ENCODE measurements around the gene ACTG2. TPM values are rescaled to one million over a fixed set of nuclear protein-coding genes. Genes with fewer than 3 reads are reported as not detected.
"Not testable (repeated sequence)": the region's sequence is repeated elsewhere in the genome, so short reads cannot be mapped to it uniquely, and the experiment has no call there.

Gene ACTG2
- total RNA-seq, result not detected in 2 replicates

DNA sequence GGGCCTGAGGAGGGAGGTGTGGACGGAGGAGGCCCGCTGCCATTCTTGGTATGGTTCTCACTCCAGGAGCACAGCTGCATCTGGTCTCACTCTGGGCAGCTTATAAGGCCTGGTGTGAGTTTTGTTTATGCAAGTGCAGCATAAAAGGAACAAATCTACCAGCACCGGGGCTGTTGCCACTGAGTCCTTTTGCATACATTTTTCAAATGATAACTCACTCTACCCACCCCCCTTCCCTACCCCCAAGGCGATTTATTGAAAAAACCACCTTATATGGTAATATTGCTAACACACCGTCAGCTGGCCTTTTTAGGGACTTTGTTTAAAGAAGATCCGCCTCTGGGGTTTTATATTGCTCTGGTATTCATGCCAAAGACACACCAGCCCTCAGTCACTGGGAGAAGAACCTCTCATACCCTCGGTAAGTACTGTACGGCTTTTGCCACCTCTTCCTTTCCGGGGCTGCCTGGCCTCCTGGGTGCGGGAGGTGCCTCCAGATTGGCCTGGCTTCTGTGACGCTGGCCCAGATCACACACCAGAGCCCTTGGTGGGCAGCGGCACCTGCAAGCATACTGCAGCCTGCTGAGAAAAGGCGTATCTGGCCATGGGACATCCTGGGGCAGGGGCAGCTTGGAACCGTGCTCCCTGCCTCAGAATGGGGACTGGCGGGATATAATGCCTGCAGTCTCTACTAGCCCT is at the start of gene ACTG2:
ACTG2 (plus strand) TSS at position 378 of the 699 bp plus-strand sequence. CDS start 8,304 bp downstream, outside the sequence.
- no peak for DNase-seq (ENCODE audit: low read depth in 2 of 2)

- no peak for DNase-seq (ENCODE audit: low read depth in 2 of 2)
Observed at GRCh38 chr2:73844087-73844486, 48.7 kb upstream of the ACTG2 start.

GRCh38 chr2:73850009-73850408 is 42.8 kb upstream of the ACTG2 start:
- no peak for DNase-seq (ENCODE audit: low read depth in 2 of 2)

DNA sequence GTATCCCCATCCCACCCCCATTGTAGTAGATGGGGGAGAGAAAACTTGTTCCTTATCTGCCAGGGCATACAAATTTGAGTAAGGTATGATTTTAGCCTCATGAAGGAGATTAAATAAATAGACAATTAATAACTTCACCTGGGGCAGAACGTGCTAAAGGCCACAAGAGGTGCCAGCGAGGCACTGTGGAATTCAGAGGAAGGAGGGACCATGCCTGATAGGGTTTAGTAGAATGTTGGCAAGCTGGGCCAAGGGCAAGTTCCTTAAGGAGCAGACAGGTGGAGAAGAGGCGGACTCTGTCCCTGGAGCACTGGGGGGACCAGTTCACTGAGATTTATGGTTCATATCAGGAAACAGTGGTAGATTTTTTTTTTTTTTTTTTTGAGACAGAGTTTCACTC is 41.5 kb upstream of the ACTG2 start:
- DNase-seq (ENCODE audit: low read depth in 2 of 2), result peak in 1 of 2 donors; percentile 32

DNA sequence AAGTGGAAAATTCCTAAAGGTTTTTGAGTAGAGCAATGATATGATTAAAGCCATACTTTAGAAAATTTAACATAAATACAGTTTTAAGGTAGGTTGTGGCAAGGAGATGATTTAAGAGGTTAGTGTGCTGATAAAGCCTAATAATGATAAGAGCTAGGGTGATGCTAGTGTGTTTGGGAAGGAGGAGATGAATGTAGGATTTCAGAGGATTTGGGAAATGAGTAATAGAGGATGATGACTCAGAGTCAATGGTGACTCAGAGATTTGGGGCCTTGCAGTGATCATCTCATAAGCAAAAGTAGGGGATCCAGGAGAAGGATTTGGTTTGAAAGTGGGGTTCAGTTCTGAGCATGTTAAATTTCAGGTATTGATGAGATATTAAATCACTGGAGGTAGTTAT is 40.8 kb upstream of the ACTG2 start:
- DNase-seq (ENCODE audit: low read depth in 2 of 2), result peak; percentile 11 to 79

DNA sequence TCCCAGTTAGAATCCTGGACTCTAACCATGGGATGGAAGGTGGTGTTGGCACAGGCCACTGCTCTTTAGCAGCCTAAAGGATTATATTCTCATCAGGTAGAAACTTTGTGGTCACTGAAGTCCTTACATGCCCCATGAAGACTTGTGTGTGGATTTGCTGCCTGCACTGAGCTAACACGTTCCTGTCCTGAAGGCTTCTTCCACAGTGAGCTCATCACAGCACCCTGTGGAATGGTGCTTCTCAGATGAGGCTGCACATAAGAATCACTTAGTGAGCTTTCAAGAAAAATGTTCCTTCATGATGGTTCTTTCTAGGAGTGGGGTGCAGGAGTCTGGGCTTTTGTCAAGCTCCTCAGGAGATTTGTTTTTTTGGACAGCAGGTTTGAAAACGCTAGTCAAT is 37.3 kb upstream of the ACTG2 start:
- no peak for DNase-seq (ENCODE audit: low read depth in 2 of 2)

- no peak for DNase-seq (ENCODE audit: low read depth in 2 of 2)
Observed at GRCh38 chr2:73856214-73856613, 36.6 kb upstream of the ACTG2 start.

DNA sequence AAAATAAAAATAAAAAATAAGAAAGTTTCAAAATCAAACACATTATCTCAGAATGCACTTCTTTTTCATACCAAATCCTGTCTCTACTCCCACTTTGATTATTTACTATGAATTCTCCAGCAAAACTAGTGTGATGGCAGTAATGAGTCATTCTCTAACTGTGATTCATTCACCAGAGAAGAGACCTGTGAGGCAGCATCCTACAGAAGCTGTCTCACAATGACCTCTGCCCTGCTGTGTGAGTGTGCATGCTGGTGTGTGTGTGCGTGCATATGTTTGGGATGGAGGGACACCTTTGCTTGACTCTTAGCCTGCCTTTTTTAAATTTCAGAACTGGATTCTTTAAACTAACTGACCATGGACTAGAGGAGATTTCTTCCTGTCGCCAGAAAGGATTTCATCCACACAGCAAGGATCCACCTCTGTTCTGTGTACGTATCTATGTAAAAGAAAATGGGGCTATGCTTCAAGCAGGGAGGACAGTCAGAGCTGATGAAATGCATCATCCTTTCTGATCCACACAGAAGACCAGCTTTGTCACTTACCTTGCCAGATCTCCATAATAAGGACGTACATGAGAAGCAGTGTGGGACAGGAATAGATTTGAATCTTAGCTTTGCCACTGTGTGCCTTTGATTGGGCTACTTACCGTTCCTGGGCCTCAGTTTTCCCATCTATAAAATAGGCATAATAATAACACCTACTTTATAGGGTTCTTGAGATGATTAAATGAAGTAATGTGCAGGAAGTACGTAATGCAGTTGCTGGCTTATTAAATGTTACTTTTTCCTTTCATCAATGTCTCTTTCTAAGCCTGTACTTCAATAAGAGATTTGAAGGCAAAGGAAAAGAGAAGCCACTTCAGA is 32.9 kb upstream of the ACTG2 start:
- DNase-seq (ENCODE audit: low read depth in 2 of 2), result peak; percentile 61 to 86

DNA sequence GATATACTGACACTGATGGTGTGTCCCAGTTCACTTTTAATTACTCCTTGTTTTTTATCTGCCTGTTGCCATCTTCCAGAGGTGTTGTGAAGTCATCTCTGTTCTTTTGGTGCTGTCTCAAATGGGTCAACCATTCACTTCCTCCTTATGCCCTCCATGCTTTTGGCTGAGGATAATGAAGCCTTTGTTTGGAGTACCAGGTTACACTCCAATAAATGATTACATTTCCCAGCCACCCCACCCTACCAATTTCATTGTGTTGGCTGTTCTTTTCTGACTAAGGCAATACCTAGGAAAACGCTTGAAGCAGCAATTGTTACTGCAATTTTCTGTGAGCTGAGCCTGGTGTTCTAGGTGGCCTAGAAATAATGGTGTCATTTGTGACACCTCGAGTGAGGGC is 29.8 kb upstream of the ACTG2 start:
- DNase-seq (ENCODE audit: low read depth in 2 of 2), result no peak

DNA sequence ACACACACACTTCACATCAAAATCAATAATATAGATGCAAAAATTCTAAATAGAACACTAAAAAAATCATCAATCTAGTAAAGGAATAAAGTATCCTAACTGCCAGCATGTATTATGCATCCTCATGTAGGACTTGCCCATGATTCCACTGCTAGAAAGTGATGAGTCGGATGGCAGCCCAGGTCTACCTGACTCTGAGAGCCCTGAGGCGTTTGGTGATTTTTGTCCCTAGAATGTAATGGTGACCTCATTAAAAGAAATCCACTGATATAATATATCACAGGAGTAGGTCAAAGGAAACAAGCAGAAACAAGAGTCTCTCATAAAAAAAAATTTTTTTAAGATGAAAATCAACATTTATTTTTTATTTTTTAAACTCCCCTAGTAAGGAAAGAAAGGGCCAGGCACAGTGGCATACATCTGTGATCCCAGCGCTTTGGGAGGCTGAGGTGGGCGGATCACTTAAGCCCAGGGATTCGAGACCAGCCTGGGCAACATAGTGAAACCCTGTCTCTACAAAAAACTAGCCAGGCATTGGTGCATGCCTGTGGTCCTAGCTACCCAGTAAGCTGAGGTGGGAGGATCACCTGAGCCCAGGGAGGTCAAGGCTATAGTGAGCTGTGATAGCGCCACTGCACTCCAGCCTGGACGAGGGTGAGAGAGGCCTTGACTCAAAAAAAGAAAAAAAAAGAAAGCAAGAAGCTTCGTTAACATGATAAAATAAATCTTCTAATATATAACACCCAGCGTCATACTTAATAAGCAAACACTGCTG is 24.4 kb upstream of the ACTG2 start:
- DNase-seq (ENCODE audit: low read depth in 2 of 2), result no peak

GRCh38 chr2:73870084-73870483 is 22.7 kb upstream of the ACTG2 start:
- DNase-seq (ENCODE audit: low read depth in 2 of 2), result peak; percentile 77 to 91

DNA sequence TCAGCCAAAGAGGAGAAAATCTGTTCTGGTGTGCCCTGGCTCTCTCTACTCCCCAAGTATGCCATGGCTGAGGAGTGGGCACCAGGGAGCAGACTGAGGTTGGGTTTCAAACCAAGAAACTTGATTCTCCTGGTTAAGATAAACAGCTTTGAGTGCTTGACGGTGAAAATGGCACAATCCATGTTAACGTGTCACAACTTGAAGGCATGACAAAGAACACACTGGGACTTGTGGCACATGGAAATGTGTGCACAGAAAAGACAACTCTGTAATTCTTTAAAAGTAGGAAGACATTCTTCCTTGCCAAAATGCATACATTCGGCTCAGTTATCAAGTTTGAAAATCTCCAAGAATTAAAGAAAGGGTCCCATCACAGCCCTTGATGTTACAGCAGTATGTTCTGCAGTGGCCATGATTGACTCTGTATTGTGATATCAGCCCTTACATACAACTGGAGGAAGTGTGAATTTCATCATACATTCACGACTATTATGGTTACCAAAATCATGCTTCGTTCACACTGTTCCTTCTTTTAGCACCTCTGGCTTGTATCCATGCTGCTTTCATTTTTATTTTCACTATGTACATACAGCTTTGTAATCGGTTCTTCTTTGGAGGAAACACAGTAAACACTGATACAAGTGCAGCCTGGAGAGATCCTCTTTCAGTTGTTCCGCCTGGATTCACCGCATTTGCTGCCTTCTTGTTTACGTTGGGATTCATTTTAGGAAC is 15.6 kb upstream of the ACTG2 start:
- DNase-seq (ENCODE audit: low read depth in 2 of 2), result no peak

DNA sequence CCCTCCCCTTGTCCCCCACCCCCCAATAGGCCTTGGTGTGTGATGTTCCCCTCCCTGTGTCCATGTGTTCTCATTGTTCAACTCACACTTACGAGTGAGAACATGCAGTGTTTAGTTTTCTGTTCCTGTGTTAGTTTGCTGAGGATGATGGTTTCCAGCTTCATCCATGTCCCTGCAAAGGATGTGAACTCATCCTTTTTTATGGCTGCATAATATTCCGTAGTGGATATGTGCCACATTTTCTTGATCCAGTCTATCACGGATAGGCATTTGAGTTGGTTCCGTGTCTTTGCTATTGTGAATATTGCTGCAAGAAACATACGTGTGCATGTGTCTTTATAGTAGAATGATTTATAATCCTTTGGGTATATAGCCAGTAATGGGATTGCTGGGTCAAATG is 14.8 kb upstream of the ACTG2 start:
- DNase-seq (ENCODE audit: low read depth in 2 of 2), result not testable (repeated sequence)

GRCh38 chr2:73885406-73885805 is 7.4 kb upstream of the ACTG2 start:
- DNase-seq (ENCODE audit: low read depth in 2 of 2), result no peak

GRCh38 chr2:73886357-73886756 is 6.5 kb upstream of the ACTG2 start:
- DNase-seq (ENCODE audit: low read depth in 2 of 2), result no peak

DNA sequence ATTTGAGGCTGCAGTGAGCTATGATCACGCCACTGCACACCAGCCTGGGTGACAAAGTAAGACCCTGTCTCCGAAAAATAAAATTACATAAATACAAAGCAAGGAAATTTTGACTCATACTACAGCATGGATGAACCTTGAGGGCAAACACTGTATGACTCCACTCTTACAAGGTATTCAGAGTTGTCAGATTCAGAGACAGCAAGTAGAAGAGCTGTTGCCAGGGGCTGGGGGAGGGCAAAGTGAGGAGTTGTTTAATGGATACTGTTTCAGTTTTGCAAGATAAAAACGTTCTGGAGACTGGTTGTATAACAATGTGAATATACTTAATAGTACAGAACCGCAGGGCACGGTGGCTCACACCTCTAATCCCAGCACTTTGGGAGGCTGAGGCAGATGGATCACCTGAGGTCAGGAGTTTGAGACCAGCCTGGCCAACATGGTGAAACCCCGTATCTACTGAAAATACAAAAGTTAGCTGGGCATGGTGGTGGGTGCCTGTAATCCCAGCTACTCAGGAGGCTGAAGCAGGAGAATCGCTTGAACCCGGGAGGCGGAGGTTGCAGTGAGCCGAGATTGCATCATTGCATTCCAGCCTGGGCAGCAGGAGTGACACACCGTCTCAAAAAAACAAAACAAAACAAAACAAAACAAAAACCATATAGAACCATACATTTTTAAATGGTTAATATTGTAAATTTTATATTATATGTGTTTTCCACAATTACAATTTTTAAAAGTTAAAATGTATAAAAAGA is 5.0 kb upstream of the ACTG2 start:
- DNase-seq (ENCODE audit: low read depth in 2 of 2), result not testable (repeated sequence)

GRCh38 chr2:73888388-73888787 is 4.4 kb upstream of the ACTG2 start:
- no peak for DNase-seq (ENCODE audit: low read depth in 2 of 2)

- no peak for DNase-seq (ENCODE audit: low read depth in 2 of 2)
Observed at GRCh38 chr2:73889206-73889605, 3.6 kb upstream of the ACTG2 start.

DNA sequence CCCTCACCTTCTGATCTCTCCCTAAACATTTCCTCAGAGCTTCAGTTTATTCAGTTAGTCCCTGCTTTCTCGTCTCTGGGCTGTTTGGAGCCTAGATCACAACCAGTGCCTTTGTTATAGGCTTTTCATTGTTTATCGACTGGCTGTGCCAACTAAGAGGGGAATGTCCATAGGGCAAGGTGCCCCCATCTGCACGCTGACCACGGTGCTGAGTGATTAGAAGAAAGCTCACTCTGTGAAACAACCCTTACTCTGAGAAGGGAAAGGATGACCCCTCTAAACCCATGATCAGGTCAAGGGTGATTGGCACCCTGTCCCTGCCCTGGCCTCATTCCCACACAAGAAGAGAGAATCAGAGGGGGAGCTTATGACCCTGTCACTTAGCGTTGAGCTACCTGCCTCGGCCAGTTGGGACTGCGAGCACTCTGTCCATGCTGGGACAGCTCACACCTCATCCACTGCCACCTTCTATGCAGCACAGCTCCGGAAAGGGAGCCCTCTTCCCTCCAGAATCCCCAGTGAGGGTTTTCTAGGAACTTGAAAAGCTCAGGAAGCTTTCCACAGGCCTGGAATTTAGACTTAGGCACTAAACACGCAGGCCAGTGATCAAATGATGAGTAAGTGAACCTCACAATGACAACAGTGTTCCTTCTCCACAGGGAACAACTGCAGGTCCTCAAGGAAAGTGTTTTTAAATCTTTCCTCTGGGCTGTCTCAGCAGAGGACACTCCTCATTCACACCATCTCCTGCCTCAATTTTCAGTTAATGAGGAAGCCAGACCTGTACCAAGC is 2.3 kb upstream of the ACTG2 start:
- DNase-seq (ENCODE audit: low read depth in 2 of 2), result no peak

Data from lung microvascular endothelial cell (primary cell).